DLD1 (cell line): ENCODE results near the gene MALL.
"Not testable (repeated sequence)": the region's sequence is repeated elsewhere in the genome, so short reads cannot be mapped to it uniquely, and the experiment has no call there.

Experiments used
- in situ Hi-C: cut with HindIII; loops from 2 replicates; pipeline ENCODE4 v1.10.0; 2017; ENCODE audit warnings: low sequenced_read_pairs

Gene MALL

GRCh38 chr2:110115291-110116032 is at the start of gene MALL:
Gene MALL (minus strand): TSS chr2:110115822. CDS start chr2:110115792, 30 bp downstream.
- in situ Hi-C loops = no loop called here

- in situ Hi-C loops = no loop called here
Measured at GRCh38 chr2:110157153-110157793, 41.7 kb upstream of the MALL start.

- in situ Hi-C loops = not testable (repeated sequence)
Measured at GRCh38 chr2:110154828-110155227, 39.2 kb upstream of the MALL start.

GRCh38 chr2:110154188-110154587 is 38.6 kb upstream of the MALL start:
- in situ Hi-C loops = not testable (repeated sequence)

- in situ Hi-C loops = no loop called here
Measured at GRCh38 chr2:110153416-110153815, 37.8 kb upstream of the MALL start.

- in situ Hi-C loops = no loop called here
Measured at GRCh38 chr2:110152943-110153342, 37.3 kb upstream of the MALL start.

- in situ Hi-C loops = no loop called here
Measured at GRCh38 chr2:110149330-110150220, 34.0 kb upstream of the MALL start.

- in situ Hi-C loops = no loop called here
Measured at GRCh38 chr2:110146945-110147332, 31.3 kb upstream of the MALL start.

GRCh38 chr2:110146183-110146944 is 30.7 kb upstream of the MALL start:
- in situ Hi-C loops = no loop called here

GRCh38 chr2:110143982-110144381 is 28.4 kb upstream of the MALL start:
- in situ Hi-C loops = no loop called here

- in situ Hi-C loops = no loop called here
Measured at GRCh38 chr2:110140401-110140800, 24.8 kb upstream of the MALL start.

GRCh38 chr2:110134025-110134424 is 18.4 kb upstream of the MALL start:
- in situ Hi-C loops = no loop called here

GRCh38 chr2:110131166-110131565 is 15.5 kb upstream of the MALL start:
- in situ Hi-C loops = no loop called here

GRCh38 chr2:110130757-110131156 is 15.1 kb upstream of the MALL start:
- in situ Hi-C loops = no loop called here

- in situ Hi-C loops = no loop called here
Measured at GRCh38 chr2:110126906-110127305, 11.3 kb upstream of the MALL start.

GRCh38 chr2:110126086-110126773 is 10.6 kb upstream of the MALL start:
- in situ Hi-C loops = no loop called here

- in situ Hi-C loops = no loop called here
Measured at GRCh38 chr2:110124939-110125691, 9.5 kb upstream of the MALL start.

- in situ Hi-C loops = no loop called here
Measured at GRCh38 chr2:110124038-110124825, 8.6 kb upstream of the MALL start.

- in situ Hi-C loops = no loop called here
Measured at GRCh38 chr2:110121592-110121991, 6.0 kb upstream of the MALL start.
